GM21526 (cell line): ENCODE results near the gene PRB3.

Source experiments
- ATAC-seq: cut with Tn5 transposase; IDR thresholded peaks from one replicate; pipeline ENCODE4 v1.9.1; 2021; ENCODE audit warnings: moderate library complexity; ENCODE audit not compliant: unreplicated experiment, low FRiP score

The PRB3 gene

GRCh38 chr12:11269607-11270006 lies at the start of gene PRB3:
TSS of gene PRB3 (minus strand) at chr12:11269707. CDS start at chr12:11269669, 38 bp downstream.
- no peak for ATAC-seq

- no peak for ATAC-seq
Observed at GRCh38 chr12:11310336-11310735, 40.8 kb upstream of the PRB3 start, which contains the start of gene PRB4. TSS of gene PRB4 (minus strand) at chr12:11310436. CDS start at chr12:11310398, 38 bp downstream.

GRCh38 chr12:11307143-11307542 lies 37.6 kb upstream of the PRB3 start:
- ATAC-seq, result no peak

GRCh38 chr12:11273449-11273848 lies 3.9 kb upstream of the PRB3 start:
- no peak for ATAC-seq

GRCh38 chr12:11264501-11264900 lies 5.0 kb downstream of the PRB3 start:
- no peak for ATAC-seq

- ATAC-seq, result no peak
Observed at GRCh38 chr12:11246489-11246888, 23.0 kb downstream of the PRB3 start.

- ATAC-seq, result no peak
Observed at GRCh38 chr12:11242656-11243055, 26.9 kb downstream of the PRB3 start.

- ATAC-seq, result no peak
Observed at GRCh38 chr12:11240348-11240930, 29.1 kb downstream of the PRB3 start.

GRCh38 chr12:11238275-11238674 lies 31.2 kb downstream of the PRB3 start:
- ATAC-seq, result no peak

- ATAC-seq, result no peak
Observed at GRCh38 chr12:11233532-11233931, 36.0 kb downstream of the PRB3 start.

GRCh38 chr12:11228296-11228879 lies 41.1 kb downstream of the PRB3 start:
- peak; percentile 52 for ATAC-seq

- no peak for ATAC-seq
Observed at GRCh38 chr12:11227373-11227772, 42.1 kb downstream of the PRB3 start.
